C4-2B (cell line): ENCODE measurements around the gene FBXL17.

Experiments
- H3K27ac ChIP-seq: fragments of 450-650 bp; 2 replicates; pipeline ENCODE4 v1.5.1; 2017
- ZFX ChIP-seq: fragments of 450-650 bp; IDR thresholded peaks from 2 replicates; pipeline ENCODE4 v1.6.1; 2017
- TF ChIP-seq, protein P1 (sequence below): fragments of 450-650 bp; conservative IDR thresholded peaks from 2 replicates; pipeline ENCODE4 v1.5.1; 2017; ENCODE audit warnings: mild to moderate bottlenecking

Gene FBXL17

DNA sequence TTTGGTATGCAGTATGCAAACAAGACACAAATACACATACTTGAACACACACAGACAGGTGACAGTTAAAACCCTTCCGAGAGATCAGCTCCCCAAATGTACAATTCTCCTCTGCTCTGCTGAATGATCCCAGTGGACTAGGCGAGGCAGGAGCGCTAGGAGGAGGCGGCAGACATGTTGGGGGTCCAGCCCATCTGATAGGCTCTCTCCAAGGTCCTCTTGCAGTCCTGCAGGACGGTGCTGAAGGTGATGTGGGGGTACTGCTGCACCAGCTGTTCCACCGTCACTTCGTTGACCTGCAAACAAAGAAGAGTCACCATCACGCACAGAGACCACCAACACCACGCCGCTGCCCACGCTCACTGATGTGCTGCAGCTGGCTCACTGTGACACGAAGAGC lies 520.3 kb downstream of the FBXL17 start:
- no peak for TF ChIP-seq ZFX
- TF ChIP-seq, protein P1, sequence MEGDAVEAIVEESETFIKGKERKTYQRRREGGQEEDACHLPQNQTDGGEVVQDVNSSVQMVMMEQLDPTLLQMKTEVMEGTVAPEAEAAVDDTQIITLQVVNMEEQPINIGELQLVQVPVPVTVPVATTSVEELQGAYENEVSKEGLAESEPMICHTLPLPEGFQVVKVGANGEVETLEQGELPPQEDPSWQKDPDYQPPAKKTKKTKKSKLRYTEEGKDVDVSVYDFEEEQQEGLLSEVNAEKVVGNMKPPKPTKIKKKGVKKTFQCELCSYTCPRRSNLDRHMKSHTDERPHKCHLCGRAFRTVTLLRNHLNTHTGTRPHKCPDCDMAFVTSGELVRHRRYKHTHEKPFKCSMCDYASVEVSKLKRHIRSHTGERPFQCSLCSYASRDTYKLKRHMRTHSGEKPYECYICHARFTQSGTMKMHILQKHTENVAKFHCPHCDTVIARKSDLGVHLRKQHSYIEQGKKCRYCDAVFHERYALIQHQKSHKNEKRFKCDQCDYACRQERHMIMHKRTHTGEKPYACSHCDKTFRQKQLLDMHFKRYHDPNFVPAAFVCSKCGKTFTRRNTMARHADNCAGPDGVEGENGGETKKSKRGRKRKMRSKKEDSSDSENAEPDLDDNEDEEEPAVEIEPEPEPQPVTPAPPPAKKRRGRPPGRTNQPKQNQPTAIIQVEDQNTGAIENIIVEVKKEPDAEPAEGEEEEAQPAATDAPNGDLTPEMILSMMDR, result no peak
- H3K27ac ChIP-seq, result no peak overlapping the region

DNA sequence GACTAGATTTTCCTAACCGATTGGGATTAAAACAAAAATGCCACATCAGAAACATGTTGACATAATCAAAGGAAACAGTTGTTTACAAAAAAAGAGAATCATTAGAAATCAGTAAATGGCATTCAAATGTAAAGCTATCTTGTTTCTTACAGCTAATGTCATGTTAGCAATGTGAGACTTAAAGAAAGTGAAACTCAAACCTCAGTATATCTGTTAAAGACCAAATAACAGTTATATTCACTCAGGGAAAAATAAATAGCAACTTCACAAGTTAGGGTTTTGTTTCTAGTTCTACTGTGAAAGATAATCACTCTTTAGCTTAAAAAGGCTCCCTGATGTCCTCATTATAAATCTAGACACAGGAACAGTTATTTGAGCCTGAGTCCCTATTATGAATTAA lies 521.9 kb downstream of the FBXL17 start:
- TF ChIP-seq, protein P1, result no peak
- no peak for TF ChIP-seq ZFX
- no peak overlapping the region for H3K27ac ChIP-seq

DNA sequence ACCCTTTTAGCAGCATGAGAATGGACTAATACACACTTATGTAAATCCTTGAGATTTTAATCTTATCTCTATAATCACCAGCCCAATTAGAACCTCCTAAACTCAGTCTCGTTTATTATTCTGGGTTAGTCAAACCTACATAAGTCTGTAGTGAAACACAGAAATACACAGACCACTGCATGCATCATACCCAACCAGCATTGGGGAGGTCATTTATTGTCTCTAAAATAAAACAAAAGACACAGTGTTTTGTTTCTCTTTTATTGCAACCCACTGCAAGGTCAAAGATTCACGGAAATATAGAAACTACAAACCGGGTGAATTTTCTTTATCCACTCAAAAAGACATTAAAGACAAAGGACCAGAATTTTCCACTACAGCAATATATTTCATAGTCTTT lies 523.1 kb downstream of the FBXL17 start:
- no peak overlapping the region for H3K27ac ChIP-seq
- TF ChIP-seq, protein P1, result no peak
- no peak for TF ChIP-seq ZFX

DNA sequence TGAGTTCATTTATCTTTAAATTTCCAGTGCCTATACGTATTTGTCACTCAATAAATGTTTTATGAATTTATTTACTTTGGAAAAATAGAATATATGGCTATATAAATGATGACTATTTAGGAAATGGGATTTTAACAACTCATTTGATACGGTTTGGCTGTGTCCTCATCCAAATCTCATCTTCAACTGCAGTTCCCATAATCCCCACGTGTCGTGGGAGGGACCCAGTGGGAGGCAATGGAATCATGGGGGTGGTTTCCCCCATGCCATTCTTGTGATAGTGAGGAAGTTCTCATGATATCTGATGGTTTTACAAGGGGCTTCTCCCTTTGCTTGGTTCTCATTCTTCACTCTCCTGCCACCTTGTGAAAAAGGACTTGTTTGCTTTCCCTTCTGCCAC lies 523.6 kb downstream of the FBXL17 start:
- no peak overlapping the region for H3K27ac ChIP-seq
- no peak for TF ChIP-seq ZFX
- TF ChIP-seq, protein P1, result no peak

DNA sequence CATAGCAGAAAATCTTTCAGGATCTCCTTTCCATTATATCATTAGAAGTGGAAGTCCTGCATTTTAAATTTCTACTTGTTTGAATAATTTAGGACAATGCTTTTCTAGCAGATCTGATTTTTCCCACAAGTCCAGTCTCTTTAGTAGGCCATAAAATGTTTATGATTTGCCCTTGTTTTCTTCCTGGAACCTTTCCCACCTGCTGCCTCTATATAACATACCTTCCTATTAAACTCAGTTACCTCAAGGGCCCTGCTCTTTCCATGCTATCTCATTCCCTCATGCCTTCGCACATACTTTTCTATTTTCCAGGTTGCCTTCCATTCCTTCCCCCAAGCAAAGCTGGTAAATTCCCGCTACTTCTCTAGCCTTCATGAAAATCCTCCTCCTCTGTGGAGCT lies 524.1 kb downstream of the FBXL17 start:
- TF ChIP-seq, protein P1, result no peak
- TF ChIP-seq ZFX, result no peak
- H3K27ac ChIP-seq, result no peak overlapping the region

DNA sequence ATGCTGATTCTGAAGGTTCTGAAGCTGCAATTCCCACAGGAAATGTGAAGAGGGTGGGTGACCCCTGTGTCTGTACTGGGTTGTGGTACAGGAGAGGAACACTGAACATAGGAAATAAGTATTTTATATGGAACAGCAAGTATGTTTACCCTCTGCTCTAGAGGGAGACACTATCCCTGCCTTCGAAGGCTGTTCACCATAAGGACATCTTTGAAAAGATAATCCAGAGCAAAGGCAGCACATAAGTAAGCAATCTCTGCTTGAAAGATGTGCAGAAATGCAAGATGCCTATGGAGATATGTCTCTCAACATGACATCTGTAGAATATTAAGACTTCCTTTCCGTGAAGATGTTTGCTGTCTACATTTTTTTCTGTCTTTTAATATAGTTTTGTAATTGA lies 526.7 kb downstream of the FBXL17 start:
- H3K27ac ChIP-seq, result no peak overlapping the region
- TF ChIP-seq ZFX, result no peak
- TF ChIP-seq, protein P1, result peak; percentile 26

DNA sequence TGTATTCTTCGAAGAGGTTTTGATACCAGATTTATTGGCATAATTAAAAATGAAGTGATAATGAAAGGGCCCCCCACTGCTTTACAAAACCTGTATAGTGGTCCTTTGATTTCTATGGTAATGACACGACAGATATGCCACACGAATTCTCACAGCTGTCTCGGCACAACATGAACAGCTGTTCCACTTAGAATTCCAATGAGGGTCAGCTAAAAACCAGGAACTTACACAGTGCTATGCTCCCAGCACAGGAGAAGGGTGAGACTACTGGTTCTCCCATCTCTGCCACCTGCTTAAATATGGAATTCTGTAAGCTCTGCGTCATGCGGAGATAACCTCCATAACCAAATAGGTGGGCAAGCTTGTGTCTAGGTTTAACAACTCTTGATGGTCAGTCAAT lies 528.2 kb downstream of the FBXL17 start:
- TF ChIP-seq, protein P1, result no peak
- no peak for TF ChIP-seq ZFX
- no peak overlapping the region for H3K27ac ChIP-seq
